ENCODE data around the gene SDCCAG8. TPM values are rescaled to one million over a fixed set of nuclear protein-coding genes. Genes with fewer than 3 reads are reported as not detected.
"Not testable (repeated sequence)": the region's sequence is repeated elsewhere in the genome, so short reads cannot be mapped to it uniquely, and the experiment has no call there.

SDCCAG8 gene
- polyA plus RNA-seq, 6 donors from 2014 or later: 42.9 to 60.7 (median 53.0) TPM

DNA sequence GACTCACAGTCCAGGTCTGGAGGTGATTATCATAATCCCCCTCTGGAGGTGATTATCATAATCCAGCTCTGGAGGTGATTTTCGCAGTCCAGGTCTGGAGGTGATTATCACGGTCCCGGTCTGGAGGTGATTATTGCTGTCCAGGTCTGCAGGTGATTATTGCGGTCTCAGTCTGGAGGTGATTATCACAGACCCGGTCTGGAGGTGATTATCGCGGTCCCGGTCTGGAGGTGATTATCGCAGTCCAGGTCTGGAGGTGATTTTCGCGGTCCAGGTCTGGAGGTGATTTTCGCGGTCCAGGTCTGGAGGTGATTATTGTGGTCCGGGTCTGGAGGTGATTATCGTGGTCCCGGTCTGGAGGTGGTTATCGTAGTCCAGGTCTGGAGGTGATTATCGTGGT, 76.6 kb downstream of the SDCCAG8 start:
- ATAC-seq (ENCODE audit: low read depth in 2 of 2): no peak
- Mint-ChIP-seq H3K36me3 (peaks cover 38 to 45% of the 10 kb centered on the region in 2 donors), H3K4me1 (peaks cover 0 to 4% (median 0%) of the 10 kb centered on the region in 3 donors)

DNA sequence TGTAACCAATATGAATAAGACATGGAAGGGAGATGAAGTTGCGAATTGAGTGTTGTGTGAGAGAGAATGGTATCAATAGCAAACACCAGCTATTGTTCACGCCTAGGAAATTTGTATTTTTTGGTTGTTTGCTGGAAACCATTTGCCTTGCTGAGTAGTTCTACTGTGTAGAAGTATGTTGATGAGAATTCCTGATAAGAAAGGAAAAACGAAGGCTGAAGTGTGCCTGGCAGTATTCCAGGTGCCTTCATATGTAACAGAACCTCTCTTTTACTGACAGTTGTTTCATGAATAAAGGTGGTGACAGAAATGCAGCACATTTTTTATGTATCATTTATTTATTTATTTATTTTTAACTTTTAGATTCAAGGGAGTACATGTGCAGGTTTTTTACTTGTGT, 79.5 kb downstream of the SDCCAG8 start:
- Mint-ChIP-seq H3K4me1 (peaks cover 0 to 4% (median 0%) of the 10 kb centered on the region in 3 donors), H3K27me3 (no peaks in the 10 kb centered on the region), H3K27ac (no peak overlapping the region), H3K36me3 (peaks cover 38 to 45% of the 10 kb centered on the region in 2 donors), H3K4me3 (no peak overlapping the region), H3K9me3 (no peaks in the 10 kb centered on the region)
- ATAC-seq (ENCODE audit: low read depth in 2 of 2) (no peak), DNase-seq (no peak)

More for the DNA sequence above, 76.6 kb downstream of the SDCCAG8 start:
- DNase-seq: no peak
- no peak overlapping the region for H3K4me3 Mint-ChIP-seq
- no peaks in the 10 kb centered on the region for H3K9me3 Mint-ChIP-seq
- no peaks in the 10 kb centered on the region for H3K27me3 Mint-ChIP-seq
- H3K27ac Mint-ChIP-seq: no peak overlapping the region

DNA sequence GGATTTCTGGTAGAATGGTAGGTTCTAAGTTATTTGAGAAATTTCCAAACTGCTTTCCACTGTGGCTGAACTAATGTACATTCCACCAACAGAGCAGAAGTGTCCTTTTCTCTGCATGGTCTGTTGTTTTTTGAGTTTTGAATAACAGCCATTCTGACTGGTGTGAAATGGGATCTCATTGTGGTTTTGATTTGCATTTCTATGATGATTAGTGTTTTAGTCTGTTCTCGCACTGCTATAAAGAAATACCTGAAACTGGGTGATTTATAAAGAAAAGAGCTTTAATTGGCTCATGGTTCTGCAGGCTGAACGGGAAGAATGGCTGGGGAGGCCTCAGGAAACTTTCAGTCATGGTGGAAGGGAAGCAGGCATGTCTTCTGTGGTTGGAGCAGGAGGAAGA, 80.3 kb downstream of the SDCCAG8 start:
- Mint-ChIP-seq H3K9me3 (no peaks in the 10 kb centered on the region), H3K4me3 (no peak overlapping the region), H3K4me1 (peaks cover 0 to 4% (median 0%) of the 10 kb centered on the region in 3 donors), H3K36me3 (peaks cover 32 to 45% of the 10 kb centered on the region in 2 donors), H3K27ac (peak overlapping the region in 2 of 6 donors; percentile 39 to 70), H3K27me3 (no peaks in the 10 kb centered on the region)
- DNase-seq: no peak
- no peak for ATAC-seq (ENCODE audit: low read depth in 2 of 2)

DNA sequence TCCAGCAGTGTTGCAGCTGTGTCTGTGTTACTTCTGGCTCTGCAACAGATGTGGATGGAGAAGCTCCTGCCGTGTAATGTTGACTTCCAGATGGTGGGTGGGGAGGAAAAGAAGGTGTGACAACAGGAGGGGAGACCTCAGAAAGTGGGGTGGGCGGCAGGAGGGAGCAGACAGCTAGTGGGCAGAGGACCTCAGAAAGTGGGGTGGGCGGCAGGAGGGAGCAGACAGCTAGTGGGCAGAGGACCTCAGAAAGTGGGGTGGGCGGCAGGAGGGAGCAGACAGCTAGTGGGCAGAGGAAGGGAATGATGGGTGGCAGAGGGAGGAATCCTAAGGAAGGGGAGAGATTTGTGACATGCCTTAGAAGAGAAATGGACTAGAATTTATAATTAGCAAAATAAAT, 83.0 kb downstream of the SDCCAG8 start:
- H3K4me1 Mint-ChIP-seq; H3K27ac Mint-ChIP-seq; DNase-seq; H3K4me3 Mint-ChIP-seq; H3K9me3 Mint-ChIP-seq; ATAC-seq (ENCODE audit: low read depth in 2 of 2); H3K27me3 Mint-ChIP-seq: not testable (repeated sequence)
- H3K36me3 Mint-ChIP-seq: peaks cover 12 to 22% of the 10 kb centered on the region in 2 donors

- no peak overlapping the region for H3K4me3 Mint-ChIP-seq
- H3K27ac Mint-ChIP-seq: peak overlapping the region in 4 of 6 donors; percentile 2 to 72 (median 8)
- no peak for DNase-seq
- H3K36me3 Mint-ChIP-seq: peaks cover 0 to 3% of the 10 kb centered on the region in 2 donors
- peaks cover 0 to 4% (median 0%) of the 10 kb centered on the region in 3 donors for H3K4me1 Mint-ChIP-seq
- H3K27me3 Mint-ChIP-seq: no peaks in the 10 kb centered on the region
- no peak for ATAC-seq (ENCODE audit: low read depth in 2 of 2)
- H3K9me3 Mint-ChIP-seq: no peaks in the 10 kb centered on the region
These were observed 85.2 kb downstream of the SDCCAG8 start for GRCh38 chr1:243341074-243341473.

GRCh38 chr1:243343970-243344937, 88.4 kb downstream of the SDCCAG8 start:
- Mint-ChIP-seq H3K36me3 (peaks cover 8 to 17% of the 10 kb centered on the region in 2 donors), H3K4me1 (no peaks in the 10 kb centered on the region), H3K27ac (no peak overlapping the region), H3K4me3 (no peak overlapping the region), H3K27me3 (no peaks in the 10 kb centered on the region), H3K9me3 (no peaks in the 10 kb centered on the region)
- ATAC-seq (ENCODE audit: low read depth in 2 of 2): peak; percentile 32 to 36
- DNase-seq: peak; percentile 36

- H3K9me3 Mint-ChIP-seq: no peaks in the 10 kb centered on the region
These were observed 89.4 kb downstream of the SDCCAG8 start for GRCh38 chr1:243345205-243345604.

DNA sequence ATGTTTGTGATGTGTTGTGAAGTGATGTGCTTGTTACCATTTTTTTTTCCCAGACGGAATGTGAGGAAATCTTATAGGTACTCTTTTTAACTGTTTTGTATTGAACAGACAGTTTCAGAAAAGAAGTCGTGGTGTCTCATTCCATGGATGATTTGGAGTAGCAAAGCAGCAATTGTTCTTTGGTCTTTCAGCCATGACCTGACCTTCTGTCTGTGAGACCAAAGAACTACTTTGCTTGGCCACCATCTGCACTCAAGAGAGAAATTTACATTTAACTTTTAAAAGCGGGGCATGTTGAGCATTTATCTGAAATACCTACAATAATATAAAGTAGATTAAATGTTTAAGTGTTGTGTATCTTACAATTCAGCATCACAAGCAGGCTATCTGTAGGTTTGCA, 90.2 kb downstream of the SDCCAG8 start:
- ATAC-seq (ENCODE audit: low read depth in 2 of 2): no peak
- Mint-ChIP-seq H3K4me3 (no peak overlapping the region), H3K4me1 (no peaks in the 10 kb centered on the region), H3K9me3 (no peaks in the 10 kb centered on the region), H3K27me3 (no peaks in the 10 kb centered on the region), H3K36me3 (peaks cover 11 to 26% of the 10 kb centered on the region in 2 donors), H3K27ac (no peak overlapping the region)
- no peak for DNase-seq

More at GRCh38 chr1:243345205-243345604, 89.4 kb downstream of the SDCCAG8 start:
- no peaks in the 10 kb centered on the region for H3K4me1 Mint-ChIP-seq
- DNase-seq (no peak), ATAC-seq (ENCODE audit: low read depth in 2 of 2) (no peak)
- H3K27ac Mint-ChIP-seq: no peak overlapping the region
- H3K27me3 Mint-ChIP-seq: no peaks in the 10 kb centered on the region
- no peak overlapping the region for H3K4me3 Mint-ChIP-seq
- H3K36me3 Mint-ChIP-seq: peaks cover 8 to 23% of the 10 kb centered on the region in 2 donors

DNA sequence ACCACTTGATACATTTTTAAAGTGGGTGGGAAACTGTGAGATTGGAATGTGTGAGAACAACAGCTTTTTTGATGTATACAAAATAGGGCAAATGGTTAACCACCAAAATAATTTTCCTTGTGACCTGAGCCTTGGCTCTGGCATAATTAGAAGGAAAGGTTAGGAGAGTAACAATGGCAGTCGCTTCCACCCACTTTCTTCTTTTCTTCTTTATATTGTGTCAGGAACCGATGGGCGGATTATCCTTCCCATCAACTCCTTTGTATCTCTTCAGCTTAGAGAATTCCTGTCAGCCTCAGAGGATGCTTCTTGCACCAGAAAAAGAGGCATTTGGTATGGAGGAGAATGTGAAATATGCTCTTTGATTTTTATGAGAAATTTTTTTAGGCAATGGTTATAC, 90.6 kb downstream of the SDCCAG8 start:
- Mint-ChIP-seq H3K4me1 (no peaks in the 10 kb centered on the region), H3K36me3 (peaks cover 16 to 29% of the 10 kb centered on the region in 2 donors), H3K4me3 (no peak overlapping the region), H3K27me3 (no peaks in the 10 kb centered on the region), H3K9me3 (no peaks in the 10 kb centered on the region), H3K27ac (no peak overlapping the region)
- ATAC-seq (ENCODE audit: low read depth in 2 of 2): no peak
- no peak for DNase-seq

- peaks cover 16 to 32% of the 10 kb centered on the region in 2 donors for H3K36me3 Mint-ChIP-seq
- H3K27me3 Mint-ChIP-seq: no peaks in the 10 kb centered on the region
- no peak for ATAC-seq (ENCODE audit: low read depth in 2 of 2)
These were observed 92.5 kb downstream of the SDCCAG8 start for GRCh38 chr1:243348331-243348730.

GRCh38 chr1:243349128-243349527, 93.3 kb downstream of the SDCCAG8 start:
- Mint-ChIP-seq H3K4me3 (no peak overlapping the region), H3K4me1 (peaks cover 0 to 1% (median 0%) of the 10 kb centered on the region in 3 donors), H3K27me3 (no peaks in the 10 kb centered on the region), H3K9me3 (no peaks in the 10 kb centered on the region), H3K36me3 (peaks cover 16 to 30% of the 10 kb centered on the region in 2 donors), H3K27ac (no peak overlapping the region)
- ATAC-seq (ENCODE audit: low read depth in 2 of 2) (no peak), DNase-seq (no peak)

More at GRCh38 chr1:243348331-243348730, 92.5 kb downstream of the SDCCAG8 start:
- DNase-seq: no peak
- Mint-ChIP-seq H3K4me1 (no peaks in the 10 kb centered on the region), H3K27ac (peak overlapping the region in 1 of 6 donors; percentile 19), H3K9me3 (no peaks in the 10 kb centered on the region), H3K4me3 (no peak overlapping the region)

DNA sequence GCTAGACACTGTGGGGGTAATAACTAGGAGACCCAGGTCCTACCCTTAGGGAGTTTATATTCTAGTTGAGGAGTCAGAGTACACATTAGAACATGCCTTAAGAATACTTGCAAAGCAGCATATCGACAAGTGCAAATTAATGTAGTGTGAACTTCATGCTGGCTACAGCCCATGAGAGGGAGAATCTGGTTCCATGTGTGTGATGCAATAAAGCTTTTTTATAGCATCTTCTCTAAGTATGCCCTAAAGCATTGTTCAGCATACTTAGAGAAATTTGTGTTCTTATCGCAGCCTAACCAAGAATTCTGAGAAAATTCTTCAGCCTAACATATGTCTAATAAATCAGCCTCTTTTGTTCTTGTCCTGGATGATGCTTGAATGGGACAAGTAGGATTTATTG, 95.5 kb downstream of the SDCCAG8 start:
- Mint-ChIP-seq H3K27me3 (no peaks in the 10 kb centered on the region), H3K9me3 (no peaks in the 10 kb centered on the region), H3K36me3 (peaks cover 16 to 29% of the 10 kb centered on the region in 2 donors), H3K27ac (peak overlapping the region in 1 of 6 donors; percentile 69), H3K4me1 (peaks cover 5 to 15% (median 8%) of the 10 kb centered on the region in 3 donors), H3K4me3 (no peak overlapping the region)
- ATAC-seq (ENCODE audit: low read depth in 2 of 2) (no peak), DNase-seq (no peak)

GRCh38 chr1:243354511-243355153, 98.8 kb downstream of the SDCCAG8 start:
- Mint-ChIP-seq H3K9me3 (peaks cover 0 to 2% (median 0%) of the 10 kb centered on the region in 7 donors), H3K27me3 (no peaks in the 10 kb centered on the region), H3K4me1 (peaks cover 5 to 15% (median 8%) of the 10 kb centered on the region in 3 donors), H3K4me3 (peak overlapping the region in 6 of 8 donors; percentile 1 to 69 (median 42)), H3K36me3 (peaks cover 8 to 17% of the 10 kb centered on the region in 2 donors), H3K27ac (peak overlapping the region in 3 of 6 donors; percentile 24 to 73 (median 57))
- DNase-seq (no peak), ATAC-seq (ENCODE audit: low read depth in 2 of 2) (no peak)

All from naive B cell (primary cell).